Dermis blood vessel endothelial cell (primary cell): ENCODE data around the gene UCK1. TPM values are rescaled to one million over a fixed set of nuclear protein-coding genes. Genes with fewer than 3 reads are reported as not detected.
"Not testable (repeated sequence)": the region's sequence is repeated elsewhere in the genome, so short reads cannot be mapped to it uniquely, and the experiment has no call there.

Source experiments
- DNase-seq: peaks from one replicate; pipeline ENCODE4 v3.0.0; 2010
- total RNA-seq: library from RNA; depleted of rRNA; stranded (reverse); fragments of >200 nt; gene quantifications from 2 replicates; pipeline ENCODE4 v1.2.3, GENCODE V29; 2014

The UCK1 gene
- total RNA-seq, 1 donor from 2014 or later = 16.0 TPM

DNA sequence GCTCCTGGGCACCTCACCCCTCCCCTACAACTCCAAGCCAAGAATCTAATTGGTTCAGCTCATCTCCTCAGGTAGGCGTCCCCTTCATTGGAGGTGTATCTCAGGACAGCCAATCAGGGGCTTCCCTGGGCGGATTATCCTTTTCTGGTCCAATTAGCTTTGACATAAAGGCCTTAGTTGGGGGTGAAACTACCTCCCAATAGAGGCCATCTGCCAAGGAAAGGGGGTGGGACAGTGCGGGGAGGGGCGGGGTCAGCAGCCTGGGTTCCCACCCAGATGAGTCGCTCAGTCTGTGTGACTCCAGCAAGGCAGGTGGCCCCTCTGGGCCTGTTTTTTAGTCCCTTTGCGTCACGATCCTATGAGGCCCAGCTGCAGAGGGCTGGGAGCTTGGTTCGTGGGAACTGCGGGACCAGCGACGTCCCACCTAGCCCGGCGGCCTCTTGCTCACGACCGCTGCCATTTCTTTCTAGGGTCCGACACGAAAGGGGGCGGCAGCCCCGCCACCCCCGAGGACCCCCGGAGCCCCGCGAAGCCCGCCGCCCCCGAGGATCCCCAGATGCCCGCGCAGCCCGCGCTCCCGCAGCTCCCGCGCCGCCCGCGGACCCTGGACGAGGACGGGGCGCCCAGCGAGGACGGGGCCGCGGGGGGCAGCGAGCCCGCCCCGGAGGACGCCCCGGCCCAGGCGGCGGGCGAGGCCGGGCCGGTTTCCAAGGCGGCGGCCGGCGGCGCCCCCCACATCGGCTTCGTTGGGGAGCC, 23.2 kb upstream of the UCK1 start:
- no peak for DNase-seq

DNA sequence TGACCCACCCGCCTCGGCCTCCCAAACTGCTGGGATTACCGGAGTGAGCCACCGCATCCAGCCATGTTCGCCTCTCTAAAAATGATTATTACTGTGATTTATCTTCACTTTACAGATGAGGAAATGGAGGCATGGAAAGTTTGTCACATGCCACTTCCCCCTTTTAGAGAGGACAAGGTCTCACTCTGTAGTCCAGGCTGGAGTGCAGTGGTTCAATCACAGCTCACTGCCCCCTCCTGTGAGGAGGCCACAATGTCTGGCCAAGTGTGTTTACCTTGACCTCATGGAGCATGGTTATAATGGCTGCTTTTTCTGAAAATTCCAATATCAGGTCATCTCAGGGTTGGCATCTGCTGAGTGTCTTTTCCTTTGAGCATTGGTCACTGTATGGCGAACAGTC, 21.0 kb upstream of the UCK1 start:
- no peak for DNase-seq

DNA sequence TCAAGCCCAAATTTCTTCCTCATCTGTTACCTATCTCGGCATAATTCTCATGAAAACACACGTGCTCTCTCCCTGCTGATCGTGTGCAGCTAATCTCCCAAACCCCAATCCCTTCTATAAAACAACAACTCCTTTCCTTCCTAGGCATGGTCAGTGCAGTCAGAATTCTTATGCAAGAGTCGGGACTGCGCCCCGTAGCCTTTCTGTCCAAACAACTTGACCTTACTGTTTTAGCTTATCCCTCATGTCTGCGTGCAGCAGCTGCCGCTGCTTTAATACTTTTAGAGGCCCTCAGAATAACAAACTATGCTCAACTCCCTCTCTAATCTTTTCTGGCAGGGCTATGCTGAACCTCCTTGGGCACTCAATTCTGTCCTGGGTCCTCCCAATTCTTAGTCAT, 19.4 kb upstream of the UCK1 start:
- DNase-seq = not testable (repeated sequence)

DNA sequence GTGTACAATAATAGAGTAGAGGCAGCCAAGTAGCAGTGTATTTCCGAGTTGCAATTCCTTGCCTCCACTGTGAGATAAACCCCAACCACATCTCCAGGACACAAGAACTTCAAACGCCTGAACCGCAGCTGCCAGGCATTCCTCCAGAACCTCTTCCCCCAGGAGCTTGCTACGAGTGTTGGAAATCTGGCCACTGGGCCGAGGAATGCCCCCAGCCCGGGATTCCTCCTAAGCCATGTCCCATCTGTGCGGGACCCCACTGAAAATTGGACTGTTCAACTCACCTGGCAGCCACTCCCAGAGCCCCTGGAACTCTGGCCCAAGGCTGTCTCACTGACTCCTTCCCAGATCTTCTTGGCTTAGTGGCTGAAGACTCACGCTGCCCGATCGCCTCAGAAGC, 18.1 kb upstream of the UCK1 start:
- not testable (repeated sequence) for DNase-seq

DNA sequence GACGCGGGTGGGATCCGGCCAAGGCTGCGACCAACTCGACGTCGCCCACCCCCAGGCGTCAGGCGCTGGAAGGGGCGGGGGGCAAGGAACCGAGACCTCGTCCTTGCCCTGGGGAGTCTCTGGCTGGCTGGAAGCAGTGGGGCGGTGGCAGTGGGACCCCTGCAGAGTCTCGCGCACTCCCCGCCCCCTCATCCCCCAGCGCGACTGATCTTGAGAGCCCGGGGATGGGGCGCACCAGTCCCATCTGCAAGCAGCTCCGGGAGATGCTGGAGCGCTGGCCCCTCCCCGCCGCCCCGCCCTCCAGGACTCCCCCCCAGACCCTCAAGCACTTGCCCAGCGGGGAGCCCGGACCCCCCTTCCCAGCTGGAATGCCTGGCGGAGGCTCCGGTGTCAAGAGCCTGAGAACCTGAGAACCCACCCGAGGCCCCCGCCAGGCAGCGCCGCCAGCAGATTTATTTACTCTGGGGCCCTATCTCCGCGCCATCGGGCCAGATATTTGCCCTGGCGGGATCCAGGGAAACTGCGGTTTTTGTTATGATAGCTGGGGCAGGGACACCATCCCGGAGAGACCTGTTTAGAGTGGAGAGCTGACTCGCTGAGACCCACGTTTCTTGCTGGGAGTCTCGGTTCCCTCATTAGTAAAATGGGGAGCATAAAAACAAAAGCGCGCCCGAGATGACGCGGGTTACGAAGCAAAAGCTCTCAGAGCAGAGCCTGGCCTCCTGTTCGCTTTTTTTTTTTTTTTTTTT, 15.4 kb upstream of the UCK1 start:
- DNase-seq = peak; percentile 22

DNA sequence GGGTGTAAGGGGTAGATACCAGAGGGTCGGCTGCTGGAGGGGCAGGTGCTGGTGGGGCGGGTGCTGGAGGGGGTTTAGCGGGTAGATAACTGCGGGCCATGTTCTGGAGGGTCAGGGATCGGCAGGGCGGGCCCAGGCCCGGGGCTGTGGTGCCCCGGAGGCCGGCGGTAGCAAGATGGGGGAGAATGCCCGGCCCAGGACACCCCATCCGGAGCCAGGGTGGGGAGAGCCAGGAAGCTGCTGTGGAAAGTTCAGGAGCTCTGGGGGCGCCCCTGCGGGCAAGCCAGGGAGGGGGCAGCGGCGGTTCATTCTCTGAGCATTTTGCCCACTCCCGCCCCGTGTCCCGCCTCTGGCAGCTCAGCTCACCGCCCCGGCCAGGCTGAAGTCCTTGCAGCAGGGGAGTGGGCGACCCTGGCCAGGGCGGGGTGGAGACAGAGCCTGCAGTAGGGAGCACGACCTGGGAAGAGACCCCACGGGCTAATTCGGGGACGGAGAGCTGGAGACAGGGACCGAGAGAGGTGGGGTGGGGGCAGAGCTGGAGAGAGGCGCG, 14.8 kb upstream of the UCK1 start:
- no peak for DNase-seq

DNA sequence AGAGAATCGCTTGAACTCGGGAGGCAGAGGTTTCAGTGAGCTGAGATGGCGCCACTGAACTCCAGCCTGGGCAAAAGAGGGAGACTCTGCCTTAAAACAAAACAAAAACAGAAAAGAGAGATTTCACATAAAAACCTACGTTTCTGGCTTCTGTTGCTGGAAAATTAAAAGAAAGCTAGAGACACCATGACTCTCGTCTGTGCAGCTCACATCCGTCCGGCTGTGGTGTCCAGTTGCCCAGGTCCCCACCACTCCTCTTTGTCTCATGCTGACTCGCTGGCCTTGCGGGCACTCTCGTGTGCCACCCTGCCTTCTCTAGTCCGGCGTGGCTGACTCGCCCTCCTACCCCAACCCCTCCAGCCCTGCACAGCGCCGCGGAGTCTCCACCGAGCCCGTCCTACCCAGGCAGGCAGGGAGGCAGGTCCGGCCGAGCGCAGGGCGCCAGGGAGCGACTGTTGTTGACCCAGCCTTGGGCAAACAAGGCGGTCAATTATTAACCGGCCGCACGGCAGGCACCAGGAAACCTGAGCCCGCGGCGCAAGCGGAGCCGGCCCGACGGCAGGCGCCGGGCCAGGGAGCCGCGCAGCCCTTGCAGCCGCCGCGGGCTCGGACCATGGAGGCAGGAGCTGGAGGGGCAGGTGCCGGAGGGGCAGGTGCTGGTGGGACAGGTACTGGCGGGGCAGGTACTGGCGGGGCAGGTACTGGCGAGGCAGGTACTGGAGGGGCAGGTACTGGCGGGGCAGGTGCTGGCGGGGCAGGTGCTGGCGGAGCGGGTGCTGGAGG, 14.1 kb upstream of the UCK1 start, which contains the start of gene PRRT1B:
Gene PRRT1B, plus strand, starts transcription at position 521 of the 783 bp plus-strand sequence. Its CDS starts 93 bp downstream, at position 614.
- DNase-seq = peak; percentile 10

DNA sequence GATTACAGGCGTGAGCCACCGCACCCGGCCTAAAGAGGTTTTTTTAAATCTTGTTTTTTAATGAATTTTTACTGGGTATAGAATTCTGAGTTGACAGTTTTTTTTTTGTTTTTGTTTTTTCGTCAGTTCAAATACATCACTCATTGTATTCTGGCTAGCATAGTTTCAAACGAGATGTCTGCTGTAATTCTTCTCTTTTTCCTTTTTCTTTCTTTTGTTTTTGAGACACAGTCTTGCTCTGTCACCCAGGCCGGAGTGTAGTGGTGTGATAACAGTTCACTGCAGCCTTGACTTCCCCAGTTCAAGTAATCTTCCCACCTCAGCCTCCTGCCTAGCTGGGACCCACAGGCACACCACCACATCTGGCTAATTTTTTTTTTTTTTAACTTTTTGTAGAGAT, 12.1 kb upstream of the UCK1 start:
- DNase-seq = no peak

DNA sequence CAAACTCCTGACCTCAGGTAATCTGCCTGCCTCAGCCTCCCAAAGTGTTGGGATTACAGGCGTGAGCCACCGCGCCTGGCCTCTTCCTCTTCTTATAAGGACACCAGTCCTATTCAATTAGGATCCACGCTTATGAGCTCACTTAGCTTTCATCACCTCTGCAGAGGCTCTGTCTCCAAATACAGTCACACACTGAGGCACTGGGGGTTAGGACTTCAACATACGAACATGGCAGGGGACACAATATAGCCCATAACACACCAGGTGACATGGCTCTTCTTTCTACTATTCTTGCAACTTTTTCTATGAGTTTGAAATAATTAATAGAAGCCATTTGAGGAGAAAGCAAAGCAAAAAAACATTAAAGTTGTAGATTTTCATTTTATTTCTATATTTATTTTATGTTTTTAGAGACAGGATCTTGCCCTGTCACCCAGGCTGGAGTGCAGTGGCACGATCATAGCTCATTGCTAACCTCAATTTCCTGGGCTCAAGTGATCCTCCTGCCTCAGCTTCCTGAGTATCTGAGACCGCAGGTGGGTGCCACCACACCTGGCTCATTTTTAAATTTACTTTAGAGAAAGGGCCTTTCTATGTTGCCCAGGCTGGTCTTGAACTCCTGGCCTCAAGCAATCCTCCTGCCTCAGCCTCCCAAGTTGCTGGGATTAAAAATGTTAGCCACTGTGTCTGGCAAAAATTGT, 8.3 kb upstream of the UCK1 start:
- no peak for DNase-seq

DNA sequence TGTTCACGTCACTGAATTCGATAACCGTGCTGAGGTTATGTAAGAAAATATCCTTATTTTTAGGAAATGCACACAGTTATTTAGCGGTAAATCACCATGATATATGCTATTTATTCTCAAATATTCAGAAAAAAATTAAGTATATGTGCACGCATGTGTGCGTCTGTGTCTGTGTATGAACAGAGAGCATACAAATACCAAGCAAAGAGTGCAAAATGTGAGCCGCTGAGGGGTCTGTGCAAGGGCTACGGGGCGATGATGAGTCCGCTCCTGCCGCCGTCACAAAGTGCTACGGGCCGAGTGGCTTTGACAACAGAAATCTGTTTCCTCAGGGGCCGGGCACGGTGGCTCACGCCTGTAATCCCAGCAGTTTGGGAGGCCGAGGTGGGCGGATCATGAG, 6.9 kb upstream of the UCK1 start:
- no peak for DNase-seq

DNA sequence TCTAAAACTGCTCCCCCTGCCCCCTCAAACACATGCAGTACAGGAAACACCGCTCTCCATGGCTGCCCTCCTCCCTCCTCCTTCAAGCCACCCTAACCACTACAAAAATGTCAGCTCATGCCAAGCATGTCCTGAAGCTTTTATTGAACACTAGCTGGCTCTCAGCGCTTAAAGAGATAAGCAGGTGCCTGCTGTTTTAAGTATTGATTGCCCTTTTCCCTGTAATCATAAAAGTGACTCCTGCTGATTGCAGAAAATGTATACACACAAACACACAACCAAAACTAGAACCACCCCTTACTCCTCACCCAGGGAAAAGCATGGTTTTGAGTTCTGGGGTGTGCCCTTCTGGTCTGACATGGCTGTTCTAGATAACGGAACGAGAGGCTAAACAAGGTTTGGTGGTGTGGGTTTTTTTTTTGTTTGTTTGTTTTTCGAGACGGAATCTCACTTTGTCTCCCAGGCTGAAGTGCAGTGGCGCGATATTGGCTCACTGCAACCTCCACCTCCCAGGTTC, 3.7 kb upstream of the UCK1 start:
- DNase-seq = no peak

DNA sequence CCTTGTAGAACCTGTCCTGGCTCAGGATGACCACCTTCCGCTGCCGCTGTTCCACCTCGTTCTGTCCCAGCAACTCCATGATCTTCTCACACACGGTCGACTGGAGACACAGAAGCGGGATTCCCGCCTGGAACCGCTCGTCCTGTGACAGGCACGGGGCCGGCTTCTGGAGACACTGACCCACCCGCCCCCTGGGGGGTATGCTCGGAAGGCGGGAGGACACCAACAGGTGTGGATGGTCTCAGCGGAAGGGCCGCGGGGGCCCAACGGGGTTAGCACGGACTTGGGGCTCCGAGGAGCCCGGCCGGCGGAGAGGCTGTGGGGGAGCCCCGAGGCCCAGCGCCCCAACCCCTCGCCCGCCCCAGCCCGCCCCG, 530 bp downstream of the UCK1 start:
- peak; percentile 57 for DNase-seq

DNA sequence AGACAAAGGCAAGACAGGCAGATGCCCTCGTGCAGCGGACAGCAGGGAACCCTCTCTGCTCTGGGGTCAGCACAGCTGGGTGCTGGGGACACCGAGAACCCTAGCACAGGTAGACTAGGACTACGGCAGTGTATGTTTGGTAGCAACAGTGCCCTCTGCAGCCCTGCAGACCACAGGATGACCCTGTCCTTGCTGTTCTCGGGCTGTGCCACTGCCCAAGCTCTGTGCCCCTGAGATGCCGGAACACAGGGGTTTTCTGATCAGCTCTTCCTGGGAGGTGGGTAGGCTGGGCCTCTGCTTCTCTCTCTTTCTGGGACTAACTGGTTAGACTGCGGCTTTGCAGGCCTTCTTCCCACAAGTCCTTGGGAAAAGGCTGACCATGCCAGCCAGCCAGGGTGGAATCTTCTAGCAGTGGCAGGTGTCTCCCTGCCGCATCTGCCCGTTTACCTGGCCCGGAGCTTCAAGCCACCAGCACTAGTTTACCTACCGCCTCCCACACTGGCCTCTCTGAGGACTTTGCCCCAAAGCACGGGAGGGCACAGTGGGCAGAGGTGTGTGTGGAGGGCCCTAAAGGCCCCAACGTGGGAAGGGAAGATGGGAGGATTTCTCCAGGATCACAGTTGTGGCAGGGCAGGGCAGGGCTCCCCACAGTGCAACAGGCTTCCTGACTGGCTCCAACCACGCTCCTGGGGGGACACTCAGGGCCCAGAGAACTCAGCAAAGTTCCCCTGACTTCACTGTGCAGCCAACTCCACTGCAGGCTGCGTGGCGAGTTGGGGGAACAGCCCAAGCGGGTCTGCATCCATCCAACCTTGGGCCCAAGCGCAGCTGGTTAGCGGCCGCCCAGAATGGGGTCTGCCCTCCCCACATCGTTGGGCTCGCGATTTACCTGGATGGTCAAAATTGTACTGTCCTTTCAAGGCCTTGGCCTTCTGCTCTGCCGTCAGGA, 1.2 kb downstream of the UCK1 start:
- no peak for DNase-seq

DNA sequence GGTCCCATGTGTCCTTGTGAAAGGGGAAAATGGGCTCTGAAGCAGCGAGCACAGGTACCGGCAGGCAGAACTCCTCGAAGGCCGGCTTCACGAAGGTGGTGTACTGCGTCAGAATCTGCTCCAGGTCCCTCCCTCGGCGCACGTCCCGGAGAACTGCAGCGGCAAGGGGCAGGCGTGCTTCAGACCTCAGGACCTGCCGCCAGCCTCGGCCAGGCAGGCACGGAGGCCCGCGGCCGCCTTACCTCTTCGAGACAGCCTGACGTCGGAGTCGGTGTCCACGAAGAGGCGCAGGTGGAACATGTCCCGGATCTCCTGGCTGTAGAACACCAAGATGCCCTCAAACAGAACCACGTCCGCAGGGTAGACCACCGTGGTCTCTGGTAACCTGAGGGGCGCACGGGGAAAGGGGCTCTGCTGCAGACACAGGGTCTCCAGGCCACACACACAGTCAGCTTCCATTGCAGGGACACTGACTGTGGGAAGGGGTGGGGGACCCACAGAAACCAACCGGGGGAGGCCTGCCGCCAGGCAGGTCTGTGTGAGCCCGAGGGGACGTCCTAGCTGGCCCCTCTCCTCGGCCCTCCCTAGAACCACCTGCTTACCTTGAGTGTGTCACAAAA, 2.1 kb downstream of the UCK1 start:
- DNase-seq = no peak

DNA sequence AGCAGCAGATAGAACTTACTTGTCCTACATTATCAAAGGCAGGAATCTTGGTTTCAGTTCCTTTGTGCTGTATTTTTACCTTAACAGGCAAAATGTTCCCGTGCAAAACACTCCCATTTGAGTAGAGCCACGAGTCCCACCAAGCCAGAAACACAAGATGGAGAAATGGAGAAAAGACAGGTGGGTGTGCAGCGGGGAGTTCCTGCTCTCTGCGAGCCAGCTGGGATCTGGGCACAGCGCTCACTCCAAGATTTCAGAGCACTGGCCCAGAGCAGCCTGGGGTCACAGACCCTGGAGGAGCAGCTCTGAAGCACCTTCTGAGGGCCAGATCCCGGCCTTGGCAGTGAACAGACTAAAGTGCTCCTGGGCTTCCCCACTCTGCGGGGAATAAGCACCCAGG, 2.9 kb downstream of the UCK1 start:
- DNase-seq = no peak

DNA sequence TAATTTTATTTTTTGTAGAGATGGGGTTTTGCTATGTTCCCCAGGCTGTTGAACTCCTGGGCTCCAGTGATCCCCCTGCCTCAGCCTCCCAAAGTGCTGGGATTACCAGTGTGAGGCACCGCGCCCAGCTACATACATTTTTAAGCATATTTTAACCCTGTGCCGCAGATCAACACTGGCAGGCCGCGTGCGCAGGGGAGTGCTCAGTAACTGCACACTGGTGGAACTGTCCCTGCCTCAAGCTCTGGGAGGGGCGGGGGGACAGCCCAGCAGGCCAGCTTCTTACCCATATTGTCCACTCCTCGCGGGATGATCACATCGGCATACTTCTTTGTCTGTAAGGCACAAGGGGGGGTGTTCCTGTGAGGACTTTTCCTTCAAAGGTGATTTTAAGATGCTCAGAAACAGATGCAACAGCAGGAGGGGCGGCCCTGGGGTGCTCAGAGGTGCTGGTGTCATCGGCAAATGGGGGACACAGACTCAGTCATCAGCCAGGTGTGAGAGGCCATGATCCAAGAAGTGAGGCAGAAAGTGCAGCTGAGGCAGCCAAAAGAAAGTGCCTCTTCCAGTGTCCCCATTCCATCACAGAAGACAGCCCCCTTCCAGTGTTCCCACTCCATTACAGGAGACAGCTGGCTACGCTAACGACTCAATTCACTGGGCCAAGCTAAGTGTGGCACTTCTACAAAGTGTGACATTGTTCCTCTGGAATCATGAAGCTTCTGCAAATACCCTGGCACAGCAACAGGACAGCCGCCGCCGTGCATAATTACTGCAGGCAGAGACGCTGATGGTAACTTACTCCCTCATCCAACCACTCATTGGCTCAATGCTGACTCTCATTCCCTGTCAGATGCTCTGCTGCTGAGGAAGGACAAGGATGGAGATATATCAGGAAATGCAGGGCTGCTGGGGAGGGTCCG, 5.2 kb downstream of the UCK1 start:
- DNase-seq = no peak

DNA sequence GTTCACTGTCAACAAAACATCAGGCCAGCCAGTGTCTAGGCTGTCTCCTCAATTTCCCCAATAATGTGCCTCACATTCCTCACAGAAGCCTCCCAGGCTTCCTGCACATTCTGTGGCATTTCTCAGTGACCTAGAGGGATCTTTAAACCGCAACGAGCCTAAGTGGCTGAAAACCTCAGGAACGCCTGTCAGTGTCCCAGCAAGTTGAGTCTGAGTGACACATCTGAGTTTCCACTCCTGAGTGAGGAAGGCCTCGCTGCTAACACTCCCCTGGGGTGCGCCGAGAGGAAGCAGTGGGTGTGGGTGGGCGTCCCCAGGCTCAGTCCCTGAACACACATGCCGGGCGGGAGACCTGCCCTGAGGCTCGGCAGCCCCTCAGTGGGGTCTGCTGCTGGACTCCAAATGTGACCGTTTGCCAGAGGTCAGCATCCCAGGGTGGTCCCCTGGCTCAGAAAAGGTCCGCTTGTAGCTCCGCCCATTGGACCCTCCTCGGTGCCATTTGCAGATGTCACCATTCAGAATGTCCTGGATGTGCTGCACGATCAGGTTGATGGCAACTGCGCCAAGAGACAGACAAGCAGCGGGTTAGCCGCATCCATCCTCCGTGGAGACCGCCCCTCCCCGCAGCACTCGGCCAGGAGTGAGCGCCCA, 6.3 kb downstream of the UCK1 start:
- DNase-seq = no peak
